Stimulated activated naive CD4-positive, alpha-beta T cell (primary cell): ENCODE results near the gene CAMTA1.

Experiments used
- DNase-seq, 6 experiments: peaks; one replicate each; lab custom pipeline; 2025; lab: John Stamatoyannopoulos, UW

The CAMTA1 gene

GRCh38 chr1:7500381-7501083, 715.3 kb downstream of the CAMTA1 start:
- no peak for DNase-seq

- no peak for DNase-seq
Observed at GRCh38 chr1:7501084-7501491, 715.8 kb downstream of the CAMTA1 start.

- no peak for DNase-seq
Observed at GRCh38 chr1:7501723-7502603, 716.7 kb downstream of the CAMTA1 start.

- no peak for DNase-seq
Observed at GRCh38 chr1:7503691-7504437, 718.6 kb downstream of the CAMTA1 start.

- DNase-seq, result no peak
Observed at GRCh38 chr1:7504438-7504720, 719.1 kb downstream of the CAMTA1 start.

- DNase-seq, result no peak
Observed at GRCh38 chr1:7505094-7505770, 720.0 kb downstream of the CAMTA1 start.

DNA sequence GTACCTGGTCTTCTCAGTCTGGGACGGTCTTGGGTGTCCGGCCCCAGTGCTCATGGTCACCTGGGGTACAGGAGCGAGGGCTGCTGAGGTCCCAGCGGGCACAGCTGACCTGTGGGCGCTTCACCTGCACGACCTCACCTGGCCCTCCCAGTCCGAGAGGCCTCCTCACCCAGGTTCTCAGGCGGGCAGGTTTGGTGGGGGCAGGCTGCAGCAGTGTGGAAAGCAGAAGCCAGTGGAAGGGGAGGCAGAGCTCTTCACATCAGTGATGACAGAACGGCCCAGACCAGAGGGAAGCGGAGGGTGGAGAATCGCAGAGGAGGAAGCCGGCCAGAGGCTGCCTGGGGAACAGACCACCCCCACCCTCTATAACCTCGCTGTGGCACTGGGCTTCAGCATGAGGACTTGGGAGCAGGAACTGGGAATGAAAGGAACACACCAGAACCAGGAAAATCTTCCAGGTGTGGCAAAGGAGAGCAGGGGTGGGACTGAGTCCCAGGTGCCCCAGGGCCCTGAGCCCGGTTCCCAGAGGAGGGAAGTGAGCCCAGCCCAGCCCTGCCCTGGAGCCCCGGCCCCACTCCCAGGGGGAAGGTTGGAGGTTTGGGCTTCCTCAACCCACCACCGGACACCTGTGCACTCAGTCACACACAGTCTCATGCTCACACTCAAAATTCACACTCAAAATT, 720.7 kb downstream of the CAMTA1 start:
- DNase-seq, result no peak

DNA sequence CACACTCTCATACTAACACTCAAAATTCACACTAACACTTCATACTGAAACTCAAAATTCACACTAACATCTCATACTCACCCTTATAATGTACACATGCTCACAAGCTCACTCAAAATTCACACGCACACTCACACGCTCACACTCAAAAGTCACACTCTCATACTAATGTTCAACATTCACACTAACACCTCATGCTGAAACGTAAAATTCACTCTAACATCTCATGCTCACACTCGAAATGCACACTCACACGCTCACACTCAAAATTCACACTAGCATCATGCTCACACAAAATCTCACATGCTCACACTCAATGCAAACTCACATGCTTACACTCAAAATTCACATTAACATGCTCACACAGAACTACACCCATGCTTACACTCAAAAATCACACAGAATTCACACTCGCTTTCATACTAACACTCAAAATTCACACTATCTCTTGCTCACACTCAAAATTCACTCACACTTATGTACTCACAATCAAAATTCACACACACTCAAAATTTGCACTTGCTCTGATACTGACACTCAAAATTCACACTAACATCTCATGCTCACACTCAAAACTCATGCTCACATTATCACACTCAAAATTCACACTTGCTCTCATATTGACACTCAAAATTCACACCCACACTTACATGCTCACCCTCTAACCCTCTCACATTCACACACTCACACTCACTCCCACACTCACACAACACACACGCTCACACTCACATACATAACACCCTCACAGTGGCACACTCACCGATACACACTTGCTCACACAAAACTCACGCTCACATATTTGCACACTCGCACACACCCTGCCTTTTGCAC, 721.4 kb downstream of the CAMTA1 start:
- no peak for DNase-seq

DNA sequence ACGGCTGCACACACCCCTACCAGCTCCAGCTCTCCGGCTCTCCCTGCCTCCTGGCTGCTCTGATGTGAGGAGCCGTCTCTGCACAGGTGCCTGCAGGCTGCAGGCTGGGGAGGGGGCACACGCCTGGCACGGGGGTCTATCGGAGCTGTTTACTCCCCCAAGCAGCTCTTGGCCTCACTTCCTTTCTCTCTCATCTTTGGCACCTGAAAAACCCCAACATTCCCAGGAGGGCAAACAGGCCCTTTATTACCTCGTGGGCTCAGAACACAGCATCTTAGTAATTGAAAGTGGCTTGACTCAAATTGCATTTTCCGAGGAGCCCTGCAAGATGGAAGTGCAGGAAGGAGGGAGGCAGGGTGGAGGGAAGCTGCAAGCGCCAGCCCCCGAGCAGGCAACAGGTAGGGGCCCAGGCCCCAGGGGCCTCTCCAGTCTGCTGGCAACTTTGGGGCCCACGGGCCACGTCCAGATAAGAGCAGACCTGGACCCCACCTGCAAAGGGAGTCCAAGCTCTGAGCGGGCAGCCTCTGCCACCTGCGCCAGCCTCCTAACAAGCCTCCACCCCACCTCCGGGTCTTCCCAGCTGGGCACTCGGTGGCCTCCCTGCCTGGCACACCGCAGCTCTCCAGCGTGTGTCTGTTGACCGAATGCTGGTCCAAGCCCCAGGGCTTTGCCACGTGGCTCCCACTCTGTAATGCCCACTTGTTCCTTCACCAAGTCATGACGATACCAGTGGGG, 722.2 kb downstream of the CAMTA1 start:
- DNase-seq, result no peak

DNA sequence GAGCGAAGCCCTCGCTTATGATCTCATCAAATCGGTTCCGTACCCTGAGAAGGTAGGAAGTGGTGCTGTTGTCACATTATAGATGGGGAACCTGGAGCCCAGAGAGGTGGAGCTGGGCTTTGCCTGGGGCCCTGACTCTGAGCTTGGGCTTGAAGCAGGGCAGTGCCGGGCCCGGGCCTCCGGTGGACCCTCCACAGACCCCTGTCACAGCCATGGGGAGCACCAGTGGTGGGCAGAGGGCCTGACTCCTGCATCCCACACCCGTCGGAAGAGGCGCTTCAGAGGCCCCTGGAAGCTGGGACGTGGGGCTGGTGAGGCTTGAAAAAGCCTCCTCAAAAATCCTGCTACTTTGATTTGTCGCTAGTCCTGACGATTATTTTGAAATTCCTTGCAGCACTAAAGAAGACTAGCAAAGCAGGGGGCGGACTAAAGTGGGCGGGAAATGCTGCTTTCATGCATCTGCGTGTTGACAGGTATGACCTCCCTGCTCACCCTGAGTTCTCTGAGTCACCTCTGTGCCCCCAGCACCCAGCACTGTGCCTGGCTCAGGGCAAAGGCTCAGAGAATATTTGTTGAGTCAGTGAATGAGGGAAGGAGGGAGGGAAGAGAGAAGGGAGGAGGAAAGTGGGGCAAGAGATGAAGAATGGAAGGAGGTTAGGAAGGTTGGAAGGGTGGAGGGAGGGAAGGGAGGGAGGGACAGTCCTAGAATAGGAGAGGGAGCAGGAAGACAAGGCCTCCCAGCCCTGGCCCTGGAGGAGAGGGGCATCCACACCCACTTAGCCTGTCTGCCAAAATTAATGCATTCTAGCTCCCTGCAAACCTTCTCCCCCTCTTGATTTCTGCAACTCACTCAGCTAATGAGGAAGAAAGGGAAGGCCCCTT, 723.0 kb downstream of the CAMTA1 start:
- no peak for DNase-seq

GRCh38 chr1:7508934-7509519, 723.8 kb downstream of the CAMTA1 start:
- DNase-seq, result no peak

GRCh38 chr1:7509598-7509997, 724.3 kb downstream of the CAMTA1 start:
- DNase-seq, result no peak

- DNase-seq, result no peak
Observed at GRCh38 chr1:7510389-7510931, 725.2 kb downstream of the CAMTA1 start.

DNA sequence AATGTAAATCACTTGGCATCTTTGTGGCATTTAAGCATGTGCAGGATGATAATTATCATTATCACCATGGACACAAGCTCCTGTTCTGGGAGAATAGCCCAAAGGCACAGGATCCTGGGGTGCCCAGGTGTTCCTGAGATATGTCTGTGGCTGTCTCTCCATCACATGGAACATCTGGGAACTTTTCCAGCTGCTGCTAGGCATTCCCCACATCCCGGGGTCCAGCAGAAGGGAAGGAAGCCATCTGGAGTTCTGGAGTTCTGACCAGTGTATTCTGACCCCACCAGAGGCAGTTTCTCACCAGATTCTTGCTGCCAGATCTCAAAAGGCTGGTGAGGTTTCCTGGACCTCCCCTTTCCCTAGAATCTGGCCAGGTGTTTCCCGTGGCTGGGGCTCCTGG, 726.1 kb downstream of the CAMTA1 start:
- no peak for DNase-seq

- DNase-seq, result no peak
Observed at GRCh38 chr1:7513081-7513480, 727.8 kb downstream of the CAMTA1 start.

GRCh38 chr1:7515175-7515574, 729.9 kb downstream of the CAMTA1 start:
- DNase-seq, result no peak

GRCh38 chr1:7515904-7516303, 730.6 kb downstream of the CAMTA1 start:
- no peak for DNase-seq

DNA sequence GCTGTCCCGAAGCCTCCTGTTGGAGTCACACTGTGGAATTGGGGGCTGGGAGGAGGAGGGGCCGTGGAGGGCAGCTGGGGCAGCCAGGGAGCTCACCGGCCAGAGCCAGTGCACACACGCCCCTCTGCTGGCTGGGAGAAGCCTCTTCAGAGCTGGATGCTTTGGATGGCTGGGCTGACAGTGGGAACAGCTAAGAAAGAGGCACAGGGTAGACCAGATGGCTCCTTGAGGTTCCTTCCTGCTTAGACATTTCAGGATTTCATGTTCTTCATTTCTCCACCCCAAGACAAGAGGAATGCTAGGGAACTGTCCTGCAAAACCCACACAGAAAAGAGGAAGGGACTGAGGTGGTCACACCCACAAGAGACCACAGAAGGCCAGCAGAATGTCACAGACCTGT, 731.1 kb downstream of the CAMTA1 start:
- DNase-seq, result no peak
